Measurements from ENCODE around the gene DAPK1. TPM values are rescaled to one million over a fixed set of nuclear protein-coding genes. Genes with fewer than 3 reads are reported as not detected.
A peak's percentile ranks its signal among the peaks of the same experiment; 100 is the strongest.

Gene DAPK1
- polyA plus RNA-seq, 3 donors = 68.5 to 95.9 (median 75.3) TPM

GRCh38 chr9:87664153-87665060, 166.7 kb downstream of the DAPK1 start:
- DNase-seq (ENCODE audit: extremely low read depth in 1 of 11, low read depth in 9 of 11, low spot score in 4 of 11) = no peak

- no peak for DNase-seq (ENCODE audit: extremely low read depth in 1 of 11, low read depth in 9 of 11, low spot score in 4 of 11)
These were observed 167.8 kb downstream of the DAPK1 start for GRCh38 chr9:87665505-87665904.

GRCh38 chr9:87667164-87667738, 169.6 kb downstream of the DAPK1 start:
- DNase-seq (ENCODE audit: extremely low read depth in 1 of 11, low read depth in 9 of 11, low spot score in 4 of 11) = no peak

GRCh38 chr9:87668222-87668621, 170.6 kb downstream of the DAPK1 start:
- no peak for DNase-seq (ENCODE audit: extremely low read depth in 1 of 11, low read depth in 9 of 11, low spot score in 4 of 11)

- no peak for DNase-seq (ENCODE audit: extremely low read depth in 1 of 11, low read depth in 9 of 11, low spot score in 4 of 11)
These were observed 171.1 kb downstream of the DAPK1 start for GRCh38 chr9:87668722-87669121.

GRCh38 chr9:87670572-87671264, 173.1 kb downstream of the DAPK1 start:
- DNase-seq (ENCODE audit: extremely low read depth in 1 of 11, low read depth in 9 of 11, low spot score in 4 of 11) = no peak

GRCh38 chr9:87671478-87671877, 173.8 kb downstream of the DAPK1 start:
- no peak for DNase-seq (ENCODE audit: extremely low read depth in 1 of 11, low read depth in 9 of 11, low spot score in 4 of 11)

GRCh38 chr9:87671925-87672324, 174.3 kb downstream of the DAPK1 start:
- no peak for DNase-seq (ENCODE audit: extremely low read depth in 1 of 11, low read depth in 9 of 11, low spot score in 4 of 11)

GRCh38 chr9:87672586-87672985, 174.9 kb downstream of the DAPK1 start:
- no peak for DNase-seq (ENCODE audit: extremely low read depth in 1 of 11, low read depth in 9 of 11, low spot score in 4 of 11)

GRCh38 chr9:87673446-87674120, 175.9 kb downstream of the DAPK1 start:
- DNase-seq (ENCODE audit: extremely low read depth in 1 of 11, low read depth in 9 of 11, low spot score in 4 of 11) = no peak

GRCh38 chr9:87674565-87675299, 177.1 kb downstream of the DAPK1 start:
- DNase-seq (ENCODE audit: extremely low read depth in 1 of 11, low read depth in 9 of 11, low spot score in 4 of 11) = no peak

- DNase-seq (ENCODE audit: extremely low read depth in 1 of 11, low read depth in 9 of 11, low spot score in 4 of 11) = no peak
These were observed 178.3 kb downstream of the DAPK1 start for GRCh38 chr9:87675906-87676515.

- DNase-seq (ENCODE audit: extremely low read depth in 1 of 11, low read depth in 9 of 11, low spot score in 4 of 11) = no peak
These were observed 179.5 kb downstream of the DAPK1 start for GRCh38 chr9:87676976-87677775.

GRCh38 chr9:87677776-87678587, 180.3 kb downstream of the DAPK1 start:
- DNase-seq (ENCODE audit: extremely low read depth in 1 of 11, low read depth in 9 of 11, low spot score in 4 of 11) = no peak

GRCh38 chr9:87678650-87679355, 181.1 kb downstream of the DAPK1 start:
- DNase-seq (ENCODE audit: extremely low read depth in 1 of 11, low read depth in 9 of 11, low spot score in 4 of 11) = peak; percentile 41 to 75 (median 66)

Measured in renal cortex interstitium (tissue), 11 donors.